ENCODE results near the gene TMEM131L. TPM values are rescaled to one million over a fixed set of nuclear protein-coding genes. Genes with fewer than 3 reads are reported as not detected.
"Not testable (repeated sequence)": the region's sequence is repeated elsewhere in the genome, so short reads cannot be mapped to it uniquely, and the experiment has no call there.

The TMEM131L gene
- polyA plus RNA-seq, 1 donor (not counting 4 experiments of a cell fraction or from before 2014, with no cell fraction given): 10.3 TPM

DNA sequence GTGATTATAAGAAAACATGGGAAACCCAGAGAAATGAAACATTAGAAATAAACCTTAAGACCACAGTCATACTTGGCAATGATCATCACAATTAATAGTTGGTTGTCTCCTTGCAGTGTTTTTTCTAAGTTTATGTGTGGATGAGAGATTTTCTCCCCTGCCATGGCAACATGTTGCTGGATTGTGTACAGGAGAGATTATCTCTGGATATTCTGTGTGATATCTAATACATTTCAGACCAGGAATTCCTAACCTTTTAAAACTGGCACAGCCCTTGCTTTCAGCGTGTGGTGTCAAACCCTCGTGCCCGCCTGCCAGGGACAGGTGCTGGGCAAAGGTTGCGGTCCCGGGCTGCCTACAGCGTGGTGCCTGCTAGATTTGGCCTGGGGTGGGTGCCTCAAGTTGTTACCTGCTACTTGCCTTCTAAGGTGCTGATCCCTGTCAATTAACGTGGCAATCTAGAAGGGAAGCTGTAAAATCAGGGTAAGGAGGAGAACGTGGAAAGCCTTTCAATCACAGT is 100.5 kb downstream of the TMEM131L start:
- TF ChIP-seq, protein P1, sequence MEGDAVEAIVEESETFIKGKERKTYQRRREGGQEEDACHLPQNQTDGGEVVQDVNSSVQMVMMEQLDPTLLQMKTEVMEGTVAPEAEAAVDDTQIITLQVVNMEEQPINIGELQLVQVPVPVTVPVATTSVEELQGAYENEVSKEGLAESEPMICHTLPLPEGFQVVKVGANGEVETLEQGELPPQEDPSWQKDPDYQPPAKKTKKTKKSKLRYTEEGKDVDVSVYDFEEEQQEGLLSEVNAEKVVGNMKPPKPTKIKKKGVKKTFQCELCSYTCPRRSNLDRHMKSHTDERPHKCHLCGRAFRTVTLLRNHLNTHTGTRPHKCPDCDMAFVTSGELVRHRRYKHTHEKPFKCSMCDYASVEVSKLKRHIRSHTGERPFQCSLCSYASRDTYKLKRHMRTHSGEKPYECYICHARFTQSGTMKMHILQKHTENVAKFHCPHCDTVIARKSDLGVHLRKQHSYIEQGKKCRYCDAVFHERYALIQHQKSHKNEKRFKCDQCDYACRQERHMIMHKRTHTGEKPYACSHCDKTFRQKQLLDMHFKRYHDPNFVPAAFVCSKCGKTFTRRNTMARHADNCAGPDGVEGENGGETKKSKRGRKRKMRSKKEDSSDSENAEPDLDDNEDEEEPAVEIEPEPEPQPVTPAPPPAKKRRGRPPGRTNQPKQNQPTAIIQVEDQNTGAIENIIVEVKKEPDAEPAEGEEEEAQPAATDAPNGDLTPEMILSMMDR (optimal IDR thresholded peaks at IDR 0.05 in 1 of 3, IDR thresholded peaks at IDR 0.05 in 1 of 3, conservative IDR thresholded peaks at IDR 0.05 in 1 of 3; ENCODE audit: extremely low read depth in 1 of 3, insufficient read depth in 2 of 3, low read length in 3 of 3): no peak
- TF ChIP-seq EZH2 (IDR thresholded peaks at IDR 0.05; ENCODE audit: low read length): no peak

DNA sequence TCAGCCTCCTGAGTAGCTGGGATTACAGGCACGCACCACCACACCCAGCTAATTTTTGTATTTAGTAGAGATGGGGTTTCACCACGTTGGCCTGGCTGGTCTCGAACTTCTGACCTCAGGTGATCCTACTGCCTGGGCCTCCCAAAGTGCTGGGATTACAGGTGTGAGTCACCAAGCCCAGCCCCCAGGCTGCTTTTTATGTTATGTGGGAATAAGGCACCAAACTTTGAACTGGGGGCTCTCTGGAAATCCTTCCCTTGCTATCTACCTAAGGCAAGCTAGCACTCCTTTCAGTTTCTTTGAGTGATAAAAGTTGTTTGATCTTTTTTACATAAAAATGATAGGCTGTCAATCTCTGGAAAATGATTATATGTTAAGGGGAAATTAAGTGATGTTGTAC is 101.5 kb downstream of the TMEM131L start:
- H3K9ac ChIP-seq (ENCODE audit: control insufficient read depth, extremely low read depth, insufficient read depth, low read length); H3K4me2 ChIP-seq (ENCODE audit: control insufficient read depth, extremely low read depth, insufficient read depth, low read depth, low read length); H3K4me1 ChIP-seq (ENCODE audit: control insufficient read depth, extremely low read depth, insufficient read depth, low read length); H3K27me3 ChIP-seq (ENCODE audit: control insufficient read depth, extremely low read depth, insufficient read depth, low read length); H3K27ac ChIP-seq (ENCODE audit: control insufficient read depth, insufficient read depth, low read length); H3K9me1 ChIP-seq (ENCODE audit: control insufficient read depth, extremely low read depth, insufficient read depth, low read length); H3K79me2 ChIP-seq (ENCODE audit: control insufficient read depth, insufficient read depth, low read length); H2AFZ ChIP-seq (ENCODE audit: control insufficient read depth, low read length); H3K9me3 ChIP-seq (ENCODE audit: control insufficient read depth, low read depth, low read length); DNase-seq (ENCODE audit: low read depth, low spot score); H3K4me3 ChIP-seq (ENCODE audit: control insufficient read depth in 2 of 3, extremely low read depth in 1 of 3, insufficient read depth in 2 of 3, low read depth in 1 of 3, low read length in 3 of 3); H3K36me3 ChIP-seq (ENCODE audit: control insufficient read depth in 2 of 2, extremely low read depth in 1 of 2, insufficient read depth in 2 of 2, low read length in 2 of 2); H4K20me1 ChIP-seq (ENCODE audit: control insufficient read depth, extremely low read depth, insufficient read depth, low read length); FAIRE-seq; dilution Hi-C loops (cut with MboI; ENCODE audit: extremely low pct_ligation_motif_present, low sequenced_read_pairs): not testable (repeated sequence)

More for the DNA sequence above, 100.5 kb downstream of the TMEM131L start:
- DNase-seq (ENCODE audit: low read depth, low spot score): no peak
- Histone ChIP-seq H4K20me1 (ENCODE audit: control insufficient read depth, extremely low read depth, insufficient read depth, low read length) (no peaks in the 10 kb centered on the region), H3K4me3 (ENCODE audit: control insufficient read depth in 2 of 3, extremely low read depth in 1 of 3, insufficient read depth in 2 of 3, low read depth in 1 of 3, low read length in 3 of 3) (no peak overlapping the region), H3K4me1 (ENCODE audit: control insufficient read depth, extremely low read depth, insufficient read depth, low read length) (peaks cover 7% of the 10 kb centered on the region), H3K9ac (ENCODE audit: control insufficient read depth, extremely low read depth, insufficient read depth, low read length) (no peak overlapping the region), H3K4me2 (ENCODE audit: control insufficient read depth, extremely low read depth, insufficient read depth, low read depth, low read length) (no peak overlapping the region), H3K27me3 (ENCODE audit: control insufficient read depth, extremely low read depth, insufficient read depth, low read length) (no peaks in the 10 kb centered on the region), H2AFZ (ENCODE audit: control insufficient read depth, low read length) (no peak overlapping the region), H3K9me1 (ENCODE audit: control insufficient read depth, extremely low read depth, insufficient read depth, low read length) (no peaks in the 10 kb centered on the region), H3K9me3 (ENCODE audit: control insufficient read depth, low read depth, low read length) (no peaks in the 10 kb centered on the region), H3K27ac (ENCODE audit: control insufficient read depth, insufficient read depth, low read length) (no peak overlapping the region), H3K36me3 (ENCODE audit: control insufficient read depth in 2 of 2, extremely low read depth in 1 of 2, insufficient read depth in 2 of 2, low read length in 2 of 2) (no peaks in the 10 kb centered on the region), H3K79me2 (ENCODE audit: control insufficient read depth, insufficient read depth, low read length) (no peaks in the 10 kb centered on the region)
- dilution Hi-C loops (cut with MboI; ENCODE audit: extremely low pct_ligation_motif_present, low sequenced_read_pairs): no loop called here
- FAIRE-seq: no peak

Measured in keratinocyte (primary cell).